Psoas muscle (tissue), 8 donors: ENCODE measurements around the gene RELN. TPM values are rescaled to one million over a fixed set of nuclear protein-coding genes. Genes with fewer than 3 reads are reported as not detected.

Source experiments
- ATAC-seq, 4 donors: fragments of 200-7000 bp; cut with Tn5 transposase; one replicate each; pipeline ENCODE4 v1.9.1; 2020; ENCODE audit warnings: moderate library complexity in 3 of 4, mild to moderate bottlenecking in 2 of 4
- DNase-seq, 2 donors: peaks; one replicate each; pipeline ENCODE4 v3.0.0-alpha.2; 2020
- H3K27ac ChIP-seq: fragments of 200-600 bp; one replicate; pipeline ENCODE4 v1.8.0; 2022
- H3K27me3 ChIP-seq, 3 donors: fragments of 200-600 bp in 1 of 3; one replicate each; pipeline versions ENCODE4 v1.6.1 to v1.8.0; 2013 to 2022; ENCODE audit warnings: low read length in 2 of 3, mild to moderate bottlenecking in 2 of 3, moderate library complexity in 1 of 3; ENCODE audit not compliant: insufficient read depth in 3 of 3
- H3K36me3 ChIP-seq, 2 donors: fragments of 200-600 bp in 1 of 2; one replicate each; pipeline versions ENCODE4 v1.6.1 to v1.8.0; 2013 to 2022; ENCODE audit warnings: low read depth in 1 of 2, mild to moderate bottlenecking in 1 of 2, moderate library complexity in 1 of 2; ENCODE audit not compliant: insufficient read depth in 1 of 2
- H3K4me1 ChIP-seq: fragments of 200-600 bp; one replicate; pipeline ENCODE4 v1.8.0; 2022
- H3K4me3 ChIP-seq: fragments of 200-600 bp; one replicate; pipeline ENCODE4 v1.8.0; 2022; ENCODE audit warnings: mild to moderate bottlenecking
- H3K9me3 ChIP-seq: fragments of 200-600 bp; one replicate; pipeline ENCODE4 v1.8.0; 2022
- CTCF ChIP-seq: fragments of 200-600 bp; IDR thresholded peaks from one replicate; pipeline ENCODE4 v1.8.0; 2022; ENCODE audit warnings: antibody characterized with exemption
- WGBS, 3 donors: extraction: QIAGEN DNeasy Blood & Tissue Kit; methylation state at CpG; one replicate each; pipeline versions ENCODE4 v1.1.6 to v1.1.7; 2013; 5-methylcytosine and 5-hydroxymethylcytosine counted together
- intact Hi-C, 2 donors: fragments of 100-400 bp; cut with DNase I; formaldehyde crosslinking; loops; one replicate each; pipeline versions ENCODE4 v1.11.0 to v1.14.2; 2022
- polyA plus RNA-seq, 3 donors: library from polyadenylated mRNA; stranded (reverse); fragments of 200-250 nt; gene quantifications; one replicate each; pipeline ENCODE4 v1.2.3, GENCODE V29; 2013
- total RNA-seq, 4 donors: library from RNA; stranded (reverse); fragmentation: NEBNext Ultra II Directional in 2 of 4; extraction: Animal tissue kit (Norgen Biotek cat#: 25700) in 2 of 4; gene quantifications; one replicate each; pipeline versions ENCODE4 v1.2.1 to v1.2.4, GENCODE V29; 2021 to 2023
- donor health status: healthy with polysubstance abuse.
- donor health status: DM: no; HTN: no; CAD: no; lungs with moderate emphysema.
- donor health status: Bipolar disorder and iron deficiency.
- donor health status: healthy.
- donor health status: DM: yes; HTN: yes; CAD: no.
- donor health status: DM: no; HTN: no; CAD: no.
- donor health status: DM: no; HTN: no; CAD: no.
- donor health status: DM: yes; HTN: yes; CAD: no.

The RELN gene
- total and polyA plus RNA-seq, 7 donors = 0.10 to 0.44 (median 0.32) TPM

GRCh38 chr7:103921692-103922091 is 67.8 kb downstream of the RELN start:
- no peak for DNase-seq
- no peak for TF ChIP-seq CTCF
- Histone ChIP-seq H3K9me3 (no peaks in the 10 kb centered on the region), H3K4me1 (no peaks in the 10 kb centered on the region), H3K27me3 (no peaks in the 10 kb centered on the region), H3K36me3 (no peaks in the 10 kb centered on the region), H3K4me3 (no peak overlapping the region), H3K27ac (no peak overlapping the region)
- intact Hi-C loops = no loop called here
- no peak for ATAC-seq
- 37 to 39% (median 38%) methylated on average over 1 of the region's 1 CpG for WGBS, 3 donors

GRCh38 chr7:103919272-103919868 is 70.1 kb downstream of the RELN start:
- intact Hi-C loops = no loop called here
- 54 to 58% (median 58%) methylated on average over 8 of the region's 8 CpGs for WGBS, 3 donors
- H3K27ac ChIP-seq = no peak overlapping the region
- no peaks in the 10 kb centered on the region for H3K36me3 ChIP-seq
- no peaks in the 10 kb centered on the region for H3K9me3 ChIP-seq
- no peak overlapping the region for H3K4me3 ChIP-seq
- H3K27me3 ChIP-seq = no peaks in the 10 kb centered on the region
- ATAC-seq (no peak), DNase-seq (no peak)
- TF ChIP-seq CTCF = no peak
- H3K4me1 ChIP-seq = no peaks in the 10 kb centered on the region

GRCh38 chr7:103918631-103919271 is 70.7 kb downstream of the RELN start:
- Histone ChIP-seq H3K36me3 (no peaks in the 10 kb centered on the region), H3K27me3 (no peaks in the 10 kb centered on the region), H3K4me1 (no peaks in the 10 kb centered on the region), H3K27ac (no peak overlapping the region), H3K9me3 (no peaks in the 10 kb centered on the region), H3K4me3 (no peak overlapping the region)
- ATAC-seq (no peak), DNase-seq (no peak)
- no peak for TF ChIP-seq CTCF
- 56 to 65% (median 63%) methylated on average over 5 of the region's 5 CpGs for WGBS, 3 donors
- intact Hi-C loops = no loop called here

- H3K27me3 ChIP-seq = no peaks in the 10 kb centered on the region
- no peaks in the 10 kb centered on the region for H3K9me3 ChIP-seq
- no peaks in the 10 kb centered on the region for H3K4me1 ChIP-seq
- H3K36me3 ChIP-seq = no peaks in the 10 kb centered on the region
- ATAC-seq (no peak), DNase-seq (no peak)
- H3K4me3 ChIP-seq = no peak overlapping the region
- 30 to 56% (median 53%) methylated on average over 1 of the region's 1 CpG for WGBS, 3 donors
- no peak overlapping the region for H3K27ac ChIP-seq
- intact Hi-C loops = no loop called here
- no peak for TF ChIP-seq CTCF
Measured at GRCh38 chr7:103915680-103916357, 73.6 kb downstream of the RELN start.
